Gastrocnemius medialis (tissue), 4 donors: ENCODE results near the gene KRT3.

ENCODE experiments used
- POLR2A ChIP-seq, 2 donors: fragments of 450-650 bp; IDR thresholded peaks; one replicate each; pipeline ENCODE4 v1.6.1; 2017; ENCODE audit warnings: antibody characterized with exemption in 2 of 2, mild to moderate bottlenecking in 2 of 2, moderate library complexity in 2 of 2
- TF ChIP-seq, protein P1 (sequence below), 5 experiments: fragments of 450-650 bp in 3 of 5; fragments of 200-600 bp in 2 of 5; sonication (generic) in 2 of 5; IDR thresholded peaks in 4 of 5; conservative IDR thresholded peaks in 1 of 5; 1 replicate in 4 of 5; 2 replicates in 1 of 5; pipeline ENCODE4 v1.5.1; 2016 to 2019; ENCODE audit warnings: antibody characterized with exemption in 5 of 5, mild to moderate bottlenecking in 3 of 5, moderate library complexity in 3 of 5

DNA sequence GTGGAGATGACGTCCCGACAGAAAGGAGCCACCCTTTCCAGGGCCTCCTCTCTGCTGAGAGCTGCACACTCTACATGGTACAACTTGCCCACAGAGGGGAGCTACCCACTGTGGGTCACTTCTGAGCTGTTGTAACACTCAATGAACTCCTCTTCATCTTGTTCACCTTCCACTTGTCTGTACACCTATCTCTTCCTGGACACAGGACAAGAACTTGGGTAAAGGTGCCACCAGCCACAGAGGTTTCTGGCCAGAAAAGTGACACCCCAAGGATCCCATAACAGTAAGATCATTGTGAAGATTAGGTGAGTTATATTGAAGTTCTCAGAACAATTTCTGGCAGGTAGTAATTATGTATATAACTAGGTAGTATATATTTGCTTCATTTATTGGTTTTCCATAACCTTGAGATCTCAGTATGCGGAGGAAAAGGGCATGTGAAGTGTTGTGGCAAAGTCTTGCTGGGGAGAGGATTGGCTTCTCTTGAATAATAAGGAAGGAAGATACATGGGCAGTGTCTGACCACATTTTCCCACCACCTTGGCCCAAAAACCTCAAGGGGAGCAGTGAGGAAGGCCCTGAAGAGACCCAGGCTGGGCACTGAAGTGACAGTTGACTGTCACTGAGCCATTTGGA is 53.0 kb downstream of the KRT3 start:
- TF ChIP-seq, protein P1, sequence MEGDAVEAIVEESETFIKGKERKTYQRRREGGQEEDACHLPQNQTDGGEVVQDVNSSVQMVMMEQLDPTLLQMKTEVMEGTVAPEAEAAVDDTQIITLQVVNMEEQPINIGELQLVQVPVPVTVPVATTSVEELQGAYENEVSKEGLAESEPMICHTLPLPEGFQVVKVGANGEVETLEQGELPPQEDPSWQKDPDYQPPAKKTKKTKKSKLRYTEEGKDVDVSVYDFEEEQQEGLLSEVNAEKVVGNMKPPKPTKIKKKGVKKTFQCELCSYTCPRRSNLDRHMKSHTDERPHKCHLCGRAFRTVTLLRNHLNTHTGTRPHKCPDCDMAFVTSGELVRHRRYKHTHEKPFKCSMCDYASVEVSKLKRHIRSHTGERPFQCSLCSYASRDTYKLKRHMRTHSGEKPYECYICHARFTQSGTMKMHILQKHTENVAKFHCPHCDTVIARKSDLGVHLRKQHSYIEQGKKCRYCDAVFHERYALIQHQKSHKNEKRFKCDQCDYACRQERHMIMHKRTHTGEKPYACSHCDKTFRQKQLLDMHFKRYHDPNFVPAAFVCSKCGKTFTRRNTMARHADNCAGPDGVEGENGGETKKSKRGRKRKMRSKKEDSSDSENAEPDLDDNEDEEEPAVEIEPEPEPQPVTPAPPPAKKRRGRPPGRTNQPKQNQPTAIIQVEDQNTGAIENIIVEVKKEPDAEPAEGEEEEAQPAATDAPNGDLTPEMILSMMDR (IDR thresholded peaks at IDR 0.05 in 4 of 5, conservative IDR thresholded peaks at IDR 0.05 in 1 of 5): no peak
- TF ChIP-seq POLR2A (IDR thresholded peaks at IDR 0.05): no peak
